Bronchial epithelial cell (primary cell): ENCODE data around the gene HSPB6. TPM values are rescaled to one million over a fixed set of nuclear protein-coding genes. Genes with fewer than 3 reads are reported as not detected.
A peak's percentile ranks its signal among the peaks of the same experiment; 100 is the strongest.

Experiments
- DNase-seq: peaks from one replicate; pipeline ENCODE4 v3.0.0-alpha.2; 2010; ENCODE audit warnings: low read depth
- FAIRE-seq: peaks from 2 replicates; lab custom pipeline; 2011; peaks lifted over from hg19 to GRCh38; lab: Jason Lieb, UNC
- H3K27me3 ChIP-seq: 2 replicates; pipeline ENCODE4 v1.5.1; 2011; ENCODE audit warnings: low read length; ENCODE audit not compliant: control insufficient read depth, insufficient read depth
- H3K36me3 ChIP-seq: 2 replicates; pipeline ENCODE4 v1.5.1; 2011; ENCODE audit warnings: low read length; ENCODE audit not compliant: control insufficient read depth, insufficient read depth
- H3K4me3 ChIP-seq: 2 replicates; pipeline ENCODE4 v1.5.1; 2011; ENCODE audit warnings: mild to moderate bottlenecking, low read depth, low read length, control low read depth
- CTCF ChIP-seq: IDR thresholded peaks from 2 replicates; pipeline ENCODE4 v1.5.1; 2011; ENCODE audit warnings: mild to moderate bottlenecking, moderate library complexity, low read length, control low read depth, inconsistent platforms; ENCODE audit not compliant: insufficient read depth, severe bottlenecking
- total RNA-seq: library from RNA; depleted of rRNA; stranded (reverse); fragments of >200 nt; gene quantifications from 2 replicates; pipeline ENCODE4 v1.2.1, GENCODE V29; 2014

HSPB6 gene
- 0.13 and 1.3 TPM in 2 replicates for total RNA-seq

DNA sequence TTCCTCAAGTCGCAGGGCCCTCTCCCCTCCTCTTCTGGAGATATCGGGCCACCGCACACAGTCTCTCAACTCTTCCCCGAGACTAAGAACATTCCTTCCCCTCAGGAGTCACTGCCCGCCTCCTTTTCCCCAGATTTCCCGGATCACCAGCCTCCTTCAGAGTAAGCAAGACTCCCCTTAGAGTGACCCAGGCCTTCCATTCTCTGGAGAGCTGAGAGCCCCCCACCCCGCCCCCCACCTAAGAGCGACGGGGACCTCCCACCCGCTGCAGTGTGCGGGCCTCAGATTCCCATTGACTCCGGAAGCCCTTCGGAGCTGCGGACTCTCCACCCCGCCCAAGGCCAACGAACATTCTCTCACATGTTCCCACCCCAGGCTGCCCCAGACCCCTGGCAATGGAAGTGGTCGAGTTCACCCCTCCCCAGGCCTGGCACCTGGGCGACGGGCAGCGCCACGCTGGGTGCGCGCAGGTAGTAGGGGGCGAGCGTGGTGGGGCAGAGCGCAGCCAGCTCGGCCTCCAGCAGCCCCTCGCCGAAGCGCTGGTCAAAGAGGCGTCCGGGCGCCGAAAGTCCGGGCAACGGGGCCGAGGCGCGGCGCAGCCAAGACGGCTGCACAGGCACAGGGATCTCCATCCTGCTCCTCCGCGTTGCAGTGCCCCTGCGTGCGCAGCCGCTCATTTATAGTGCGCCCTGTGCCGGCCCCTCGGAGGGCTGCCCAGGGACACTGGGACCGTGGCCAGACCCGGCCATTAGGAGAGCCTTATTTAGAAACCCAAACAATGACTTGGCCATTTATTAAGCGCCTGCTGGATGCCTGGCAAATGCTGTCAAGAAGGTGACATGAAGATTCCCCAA, at the start of gene HSPB6:
HSPB6 (minus strand) TSS at position 653 of the 854 bp plus-strand sequence; CDS start at position 632, 21 bp downstream.
- Histone ChIP-seq H3K27me3 (no peaks in the 10 kb centered on the region), H3K36me3 (peaks cover 19% of the 10 kb centered on the region), H3K4me3 (peak within 1 kb of the TSS; percentile 37)
- FAIRE-seq (no peak), DNase-seq (no peak)
- no peak for TF ChIP-seq CTCF

DNA sequence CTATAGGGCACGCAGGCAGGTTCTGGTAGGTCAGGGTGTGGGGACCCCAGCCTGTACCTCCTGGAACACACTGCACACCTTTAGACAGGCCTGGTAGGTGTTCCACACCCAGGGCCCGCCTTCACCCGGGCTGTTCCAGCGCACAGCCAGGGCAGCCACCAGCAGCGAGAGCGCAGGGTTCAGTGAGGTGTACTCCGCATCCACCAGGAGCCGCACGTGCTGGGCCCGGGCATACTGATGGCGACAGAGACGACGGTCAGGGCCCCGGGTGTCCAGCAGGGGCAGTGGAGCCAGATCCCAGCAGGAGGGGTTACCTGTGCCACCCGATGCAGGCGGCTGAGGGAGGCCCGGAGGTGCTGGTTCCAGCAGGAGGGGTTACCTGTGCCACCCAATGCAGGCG, 49.8 kb upstream of the HSPB6 start:
- no peak for FAIRE-seq
- no peaks in the 10 kb centered on the region for H3K36me3 ChIP-seq
- DNase-seq: no peak
- no peak overlapping the region for H3K4me3 ChIP-seq
- no peak for TF ChIP-seq CTCF
- H3K27me3 ChIP-seq: no peaks in the 10 kb centered on the region

- no peak for FAIRE-seq
- TF ChIP-seq CTCF: no peak
- H3K4me3 ChIP-seq: no peak overlapping the region
- DNase-seq: no peak
- no peaks in the 10 kb centered on the region for H3K27me3 ChIP-seq
- H3K36me3 ChIP-seq: no peaks in the 10 kb centered on the region
These were observed 48.8 kb upstream of the HSPB6 start for GRCh38 chr19:35805526-35806102.

DNA sequence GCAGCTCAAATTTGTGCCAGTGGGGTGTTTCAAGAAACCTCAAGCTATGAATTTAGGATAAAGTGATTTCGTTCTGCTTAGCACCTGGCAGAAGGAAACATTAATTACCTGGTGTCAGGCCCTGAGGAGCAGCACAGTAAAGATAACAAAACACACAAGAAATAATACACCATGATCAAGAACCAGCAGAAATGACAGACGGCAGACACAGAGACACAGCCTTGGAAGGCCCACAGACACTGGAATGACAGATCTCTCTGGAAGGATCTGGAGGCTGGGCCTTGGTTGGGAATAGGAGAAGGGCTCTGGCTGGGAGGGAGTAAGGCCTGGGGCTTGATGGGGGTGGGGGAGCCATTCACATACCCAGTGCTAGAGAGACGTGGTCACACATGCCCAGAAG, 45.0 kb upstream of the HSPB6 start:
- TF ChIP-seq CTCF: no peak
- no peak for DNase-seq
- peaks cover 5% of the 10 kb centered on the region for H3K27me3 ChIP-seq
- H3K4me3 ChIP-seq: no peak overlapping the region
- H3K36me3 ChIP-seq: no peaks in the 10 kb centered on the region
- FAIRE-seq: no peak

DNA sequence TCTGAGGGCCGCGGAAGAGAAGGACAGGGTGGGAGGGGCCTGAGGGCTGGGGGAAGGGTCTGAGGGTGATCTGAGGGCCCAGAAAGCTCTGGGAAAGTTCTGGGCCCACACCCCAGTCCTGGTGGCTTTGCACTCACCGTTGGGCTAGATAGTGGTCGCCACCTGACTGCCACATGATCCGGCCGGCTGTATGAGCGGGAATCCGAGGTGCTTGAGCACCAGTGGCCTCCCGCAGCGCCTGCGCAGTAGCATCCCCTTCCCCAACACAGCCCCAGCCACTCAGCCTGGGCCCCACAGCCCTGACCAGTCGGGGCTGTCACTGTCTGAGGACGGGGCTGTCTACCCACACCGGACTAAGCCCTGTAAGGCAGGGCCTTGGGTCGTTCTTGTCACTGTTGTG, 40.8 kb upstream of the HSPB6 start:
- DNase-seq: no peak
- H3K4me3 ChIP-seq: no peak overlapping the region
- no peak for TF ChIP-seq CTCF
- no peaks in the 10 kb centered on the region for H3K36me3 ChIP-seq
- no peak for FAIRE-seq
- peaks cover 11% of the 10 kb centered on the region for H3K27me3 ChIP-seq
